NCI-H526 treated with DMSO at 0.1 percent for 48 hours (cell line): Measurements from ENCODE around the gene WFIKKN1.
"Not testable (repeated sequence)": the region's sequence is repeated elsewhere in the genome, so short reads cannot be mapped to it uniquely, and the experiment has no call there.

Experiments used
- DNase-seq: peaks from one replicate; lab custom pipeline; 2025; lab: John Stamatoyannopoulos, UW

The WFIKKN1 gene

GRCh38 chr16:595094-595528, 35.7 kb upstream of the WFIKKN1 start:
- DNase-seq, result no peak

GRCh38 chr16:595942-596735, 34.6 kb upstream of the WFIKKN1 start:
- DNase-seq, result no peak

GRCh38 chr16:596736-597060, 34.1 kb upstream of the WFIKKN1 start:
- DNase-seq, result no peak

GRCh38 chr16:597655-598054, 33.1 kb upstream of the WFIKKN1 start:
- not testable (repeated sequence) for DNase-seq

GRCh38 chr16:598823-599739, 31.7 kb upstream of the WFIKKN1 start:
- DNase-seq, result no peak

- no peak for DNase-seq
Measured at GRCh38 chr16:600781-601180, 30.0 kb upstream of the WFIKKN1 start.

- no peak for DNase-seq
Measured at GRCh38 chr16:603933-604332, 26.9 kb upstream of the WFIKKN1 start.

- no peak for DNase-seq
Measured at GRCh38 chr16:606656-607307, 24.0 kb upstream of the WFIKKN1 start.

- no peak for DNase-seq
Measured at GRCh38 chr16:608019-608418, 22.8 kb upstream of the WFIKKN1 start.

- DNase-seq, result no peak
Measured at GRCh38 chr16:609316-609715, 21.5 kb upstream of the WFIKKN1 start.

- no peak for DNase-seq
Measured at GRCh38 chr16:609984-610383, 20.8 kb upstream of the WFIKKN1 start.

- no peak for DNase-seq
Measured at GRCh38 chr16:610513-611381, 20.0 kb upstream of the WFIKKN1 start.

GRCh38 chr16:615122-615521, 15.7 kb upstream of the WFIKKN1 start:
- DNase-seq, result no peak

GRCh38 chr16:616733-617586, 13.8 kb upstream of the WFIKKN1 start:
- no peak for DNase-seq

GRCh38 chr16:617855-618254, 12.9 kb upstream of the WFIKKN1 start:
- DNase-seq, result no peak

- DNase-seq, result no peak
Measured at GRCh38 chr16:619476-620100, 11.2 kb upstream of the WFIKKN1 start.

GRCh38 chr16:620700-621525, 9.9 kb upstream of the WFIKKN1 start:
- DNase-seq, result peak; percentile 17

- DNase-seq, result peak; percentile 50
Measured at GRCh38 chr16:621526-622105, 9.2 kb upstream of the WFIKKN1 start.

- DNase-seq, result no peak
Measured at GRCh38 chr16:622920-623280, 7.9 kb upstream of the WFIKKN1 start.
